Muscle of arm (tissue), 12 donors: ENCODE data around the gene KRTAP5-1. TPM values are rescaled to one million over a fixed set of nuclear protein-coding genes. Genes with fewer than 3 reads are reported as not detected.
"Not testable (repeated sequence)": the region's sequence is repeated elsewhere in the genome, so short reads cannot be mapped to it uniquely, and the experiment has no call there.

Source experiments
- DNase-seq: peaks from one replicate; pipeline ENCODE4 v3.0.0-alpha.2; 2013
- polyA plus RNA-seq, 12 donors: library from polyadenylated mRNA; unstranded; fragments of 120-200 nt; gene quantifications; one replicate each; pipeline ENCODE4 v1.2.1, GENCODE V29; 2013; ENCODE audit not compliant: insufficient read length in 12 of 12

KRTAP5-1 gene
- polyA plus RNA-seq, 12 donors, result 0.55 to 2.2 (median 1.4) TPM; not detected in 4

- no peak for DNase-seq
Measured at GRCh38 chr11:1603629-1604028, 18.5 kb upstream of the KRTAP5-1 start.

DNA sequence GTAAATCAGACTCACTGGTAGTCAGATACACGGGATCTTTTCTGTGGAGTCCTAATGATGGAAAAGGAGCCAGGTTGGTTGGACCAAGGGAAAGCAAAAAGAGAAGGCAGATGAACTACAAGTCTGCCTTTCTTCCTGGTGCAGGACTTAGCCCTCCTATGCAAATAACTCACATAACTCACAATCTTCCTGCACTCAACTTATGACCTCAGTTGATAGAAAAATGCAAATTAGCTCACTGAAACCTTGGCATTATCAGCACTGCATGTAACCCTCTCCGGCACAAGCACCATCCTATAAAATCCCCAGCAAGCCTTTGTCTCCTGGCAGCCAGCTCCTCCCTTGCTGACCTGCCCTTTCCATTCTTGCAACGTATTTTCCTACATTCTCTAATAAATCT, 16.6 kb upstream of the KRTAP5-1 start:
- DNase-seq, result not testable (repeated sequence)

DNA sequence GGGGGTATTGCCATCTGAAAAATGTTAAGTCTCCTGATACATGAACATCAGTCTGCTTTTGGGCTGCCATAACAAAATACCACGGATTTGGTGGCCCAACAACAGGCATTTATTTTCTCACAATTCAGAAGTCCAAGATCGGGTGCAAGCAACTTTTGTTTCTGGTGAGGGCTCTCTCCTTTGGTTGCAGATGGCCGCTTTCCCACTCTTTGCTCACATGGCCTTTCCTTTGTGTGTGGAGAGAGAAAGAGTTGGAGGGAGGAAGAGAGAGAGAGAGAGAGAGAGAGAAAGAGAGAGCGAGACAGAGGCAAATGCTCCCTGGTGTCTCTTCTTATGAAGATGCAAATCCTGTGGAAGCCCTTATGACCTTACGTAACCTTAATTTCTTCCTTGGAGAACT, 15.5 kb upstream of the KRTAP5-1 start:
- no peak for DNase-seq

- no peak for DNase-seq
Measured at GRCh38 chr11:1598816-1599215, 13.7 kb upstream of the KRTAP5-1 start.

DNA sequence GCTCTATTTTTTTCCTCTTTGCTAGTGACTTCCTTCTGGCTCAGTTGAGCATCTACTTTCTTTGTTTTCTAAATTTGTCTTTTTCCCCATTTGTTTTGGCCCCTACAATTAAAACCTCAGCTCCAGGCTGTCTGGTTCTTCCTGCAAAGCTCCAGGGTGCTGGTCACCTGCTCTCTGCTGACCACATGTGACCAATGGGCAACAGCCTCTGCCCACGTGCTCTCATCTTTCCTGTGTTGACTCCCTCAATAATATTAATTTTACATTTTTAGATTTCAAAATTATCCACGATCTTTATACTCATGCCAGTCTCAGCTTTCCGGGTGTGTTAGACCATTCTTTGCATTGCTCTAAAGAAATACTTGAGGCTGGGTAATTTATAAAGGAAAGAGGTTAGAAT, 13.3 kb upstream of the KRTAP5-1 start:
- not testable (repeated sequence) for DNase-seq

DNA sequence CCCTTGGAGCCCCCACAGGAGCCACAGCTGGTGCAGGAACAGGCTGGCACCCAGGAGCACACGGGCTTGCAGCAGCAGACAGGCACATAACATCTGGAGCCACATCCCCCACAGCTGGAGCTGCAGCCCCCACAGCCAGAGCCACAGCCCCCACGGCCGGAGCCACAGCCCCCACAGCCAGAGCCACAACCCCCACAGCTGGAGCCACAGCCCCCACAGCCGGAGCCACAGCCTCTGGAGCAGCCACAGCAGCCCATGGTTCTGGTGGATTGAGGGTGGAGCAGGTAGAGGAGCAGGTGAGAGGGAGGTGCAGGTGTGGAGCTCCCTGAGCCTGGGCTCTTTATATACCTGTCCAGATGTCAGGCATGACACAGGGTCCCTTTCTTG, 12.9 kb upstream of the KRTAP5-1 start, which contains the start of gene KRTAP5-2:
Gene KRTAP5-2, minus strand, starts transcription at position 301 of the 387 bp plus-strand sequence. Its CDS starts 44 bp downstream, at position 257.
- no peak for DNase-seq

- no peak for DNase-seq
Measured at GRCh38 chr11:1597331-1597993, 12.4 kb upstream of the KRTAP5-1 start.

GRCh38 chr11:1596576-1597121, 11.6 kb upstream of the KRTAP5-1 start:
- not testable (repeated sequence) for DNase-seq

- DNase-seq, result not testable (repeated sequence)
Measured at GRCh38 chr11:1595994-1596575, 11.0 kb upstream of the KRTAP5-1 start.

- DNase-seq, result no peak
Measured at GRCh38 chr11:1592628-1593027, 7.5 kb upstream of the KRTAP5-1 start.

- DNase-seq, result no peak
Measured at GRCh38 chr11:1589996-1590395, 4.9 kb upstream of the KRTAP5-1 start.

GRCh38 chr11:1589191-1589963, 4.3 kb upstream of the KRTAP5-1 start:
- DNase-seq, result not testable (repeated sequence)

- no peak for DNase-seq
Measured at GRCh38 chr11:1586699-1587098, 1.6 kb upstream of the KRTAP5-1 start.

DNA sequence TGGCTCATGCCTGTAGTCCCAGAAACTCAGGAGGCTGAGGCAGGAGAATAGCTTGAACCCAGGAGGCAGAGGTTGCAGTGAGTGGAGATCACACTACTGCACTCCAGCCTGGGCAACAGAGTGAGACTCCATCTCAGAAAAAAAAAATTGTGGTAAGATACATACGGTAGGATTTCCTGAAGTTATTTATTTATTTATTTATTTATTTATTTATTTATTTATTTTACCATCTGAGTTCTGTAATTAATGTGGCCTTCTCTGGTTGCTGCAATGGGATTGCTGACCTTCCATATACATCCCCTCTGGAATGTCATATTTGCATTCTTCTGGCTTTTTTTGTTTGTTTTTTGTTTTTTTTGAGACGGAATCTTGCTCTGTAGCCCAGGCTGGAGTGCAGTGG, 2.2 kb downstream of the KRTAP5-1 start:
- DNase-seq, result not testable (repeated sequence)

DNA sequence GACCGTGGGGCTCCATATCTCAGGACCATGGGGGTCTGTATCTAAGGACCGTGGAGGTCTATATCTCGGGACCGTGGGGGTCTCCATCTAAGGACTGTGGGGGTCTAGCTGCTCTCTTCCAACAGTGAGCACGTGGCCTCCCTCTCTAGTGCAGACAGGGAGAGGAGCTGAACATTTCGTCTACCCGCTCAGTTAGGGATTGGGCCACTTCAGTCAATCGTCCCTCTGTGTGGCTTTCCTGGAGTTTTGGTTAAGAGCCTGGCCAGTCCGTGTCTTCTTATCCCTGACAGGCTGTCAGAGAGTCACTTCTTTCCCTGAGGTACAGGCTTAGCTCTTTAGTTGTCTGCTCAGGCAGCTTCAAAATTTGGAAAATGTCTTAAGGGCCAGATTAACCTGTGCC, 3.1 kb downstream of the KRTAP5-1 start:
- DNase-seq, result no peak

DNA sequence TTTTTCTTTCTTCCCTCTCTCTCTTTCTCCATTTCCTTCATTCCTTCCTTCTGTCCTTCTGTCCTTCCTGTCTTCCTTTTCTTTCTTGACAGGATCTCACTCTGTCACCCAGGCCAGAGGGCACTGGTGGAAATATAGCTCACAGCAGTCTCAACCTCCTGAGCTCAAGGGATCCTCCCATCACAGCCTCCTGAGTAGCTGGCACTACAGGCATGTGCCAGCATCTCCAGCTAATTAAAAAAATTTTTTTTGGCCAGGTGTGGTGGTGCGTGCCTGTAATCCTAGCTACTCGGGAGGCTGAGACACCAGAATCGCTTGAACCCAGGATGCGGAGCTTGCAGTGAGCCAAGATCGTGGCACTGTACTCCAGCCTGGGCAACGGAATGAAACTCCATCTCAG, 8.3 kb downstream of the KRTAP5-1 start:
- DNase-seq, result no peak

GRCh38 chr11:1575756-1576155, 9.3 kb downstream of the KRTAP5-1 start:
- not testable (repeated sequence) for DNase-seq

GRCh38 chr11:1574933-1575242, 10.2 kb downstream of the KRTAP5-1 start:
- DNase-seq, result no peak

DNA sequence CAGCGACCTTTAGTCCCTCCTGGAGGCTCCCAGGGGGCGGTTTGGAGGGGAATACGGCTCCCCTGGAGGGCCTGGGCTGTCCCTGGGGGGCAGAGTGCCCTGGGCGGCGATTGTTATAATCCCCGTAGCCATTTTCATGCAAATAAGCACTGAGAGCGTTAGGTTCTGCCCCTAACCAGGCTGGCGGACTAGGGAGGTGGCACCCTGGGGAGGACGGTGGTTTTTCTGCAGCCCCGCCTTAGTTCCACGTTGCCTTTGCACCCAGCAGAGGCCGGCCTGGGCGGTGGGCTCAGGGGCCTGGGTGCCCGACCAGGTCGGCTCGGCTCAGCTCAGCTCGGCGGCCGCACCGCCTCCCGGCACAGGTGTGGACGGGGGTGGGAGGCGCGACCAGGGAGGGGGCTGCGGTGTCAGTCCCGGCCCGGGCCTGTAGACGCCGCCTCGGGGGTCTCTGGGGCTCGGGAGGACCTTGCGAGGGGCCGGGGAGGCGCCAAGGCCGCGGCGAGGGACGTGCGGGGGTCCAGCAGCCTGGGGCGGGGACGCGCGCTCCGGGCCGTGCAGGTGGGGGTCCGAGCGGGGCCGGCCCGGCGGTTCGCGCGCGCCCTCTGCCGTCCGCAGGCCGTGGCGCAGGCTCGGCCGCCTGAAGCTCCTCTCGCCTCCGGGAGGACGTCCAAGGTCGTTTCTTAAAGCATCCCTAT, 10.7 kb downstream of the KRTAP5-1 start:
- DNase-seq, result no peak

DNA sequence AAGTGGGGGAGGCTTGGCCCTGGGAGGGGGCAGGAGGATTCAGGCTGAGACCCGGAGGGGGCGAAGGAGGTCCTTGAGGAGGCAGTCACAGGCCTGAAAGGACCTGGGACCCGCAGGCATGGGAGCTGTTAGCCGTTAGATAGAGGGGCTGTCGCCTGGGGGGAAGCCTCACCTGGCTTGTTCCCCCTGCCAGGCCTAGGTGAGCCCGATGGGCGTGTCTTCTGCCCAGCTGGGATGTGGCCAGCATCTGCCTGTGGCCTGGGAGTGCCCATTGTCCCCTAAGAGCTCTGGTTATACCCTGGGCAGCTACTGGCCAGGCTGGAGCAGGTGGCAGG, 11.2 kb downstream of the KRTAP5-1 start:
- DNase-seq, result no peak

GRCh38 chr11:1573077-1573902, 11.8 kb downstream of the KRTAP5-1 start:
- DNase-seq, result no peak
